HG02943 (cell line): ENCODE measurements around the gene ATAD3C.
"Not testable (repeated sequence)": the region's sequence is repeated elsewhere in the genome, so short reads cannot be mapped to it uniquely, and the experiment has no call there.

Experiments used
- ATAC-seq: cut with Tn5 transposase; IDR thresholded peaks from one replicate; pipeline ENCODE4 v1.9.1; 2021; ENCODE audit warnings: mild to moderate bottlenecking, low read depth, moderate library complexity; ENCODE audit not compliant: unreplicated experiment

ATAD3C gene

DNA sequence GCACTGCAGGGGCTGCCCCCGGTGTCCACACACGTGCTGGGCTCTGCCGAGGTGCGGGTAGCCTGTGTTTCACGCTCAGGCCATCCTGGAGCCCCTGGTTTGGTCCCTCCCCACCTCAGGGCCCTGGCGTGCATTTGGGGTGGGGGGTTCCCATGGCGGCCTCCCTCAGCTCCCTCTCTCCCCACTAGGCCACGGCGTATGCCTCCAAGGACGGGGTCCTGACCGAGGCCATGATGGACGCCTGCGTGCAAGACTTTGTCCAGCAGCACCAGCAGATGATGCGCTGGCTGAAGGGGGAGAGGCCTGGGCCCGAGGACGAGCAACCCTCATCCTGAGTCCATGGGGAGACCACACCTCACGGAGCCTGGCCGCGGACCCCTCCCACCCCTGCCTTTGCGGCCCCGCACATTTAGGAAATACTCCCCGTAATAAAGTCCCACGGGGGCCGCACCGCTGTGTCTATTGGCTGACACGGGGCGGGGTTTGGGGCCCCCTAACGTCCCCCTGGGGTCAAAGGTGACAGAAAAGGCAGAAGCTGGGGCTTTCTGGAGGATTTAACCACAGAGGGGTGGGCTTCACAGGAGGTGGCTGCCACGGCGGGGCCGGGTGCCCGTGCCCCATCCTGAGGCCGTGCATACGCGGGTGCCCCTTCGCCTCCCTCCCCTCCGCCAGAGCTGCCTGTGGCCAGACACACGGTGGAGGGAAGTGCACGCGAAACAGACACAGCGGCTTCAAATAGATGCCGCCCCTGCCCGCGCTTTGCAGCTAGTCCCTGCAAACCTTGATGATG is 18.9 kb downstream of the ATAD3C start:
- ATAC-seq = not testable (repeated sequence)

DNA sequence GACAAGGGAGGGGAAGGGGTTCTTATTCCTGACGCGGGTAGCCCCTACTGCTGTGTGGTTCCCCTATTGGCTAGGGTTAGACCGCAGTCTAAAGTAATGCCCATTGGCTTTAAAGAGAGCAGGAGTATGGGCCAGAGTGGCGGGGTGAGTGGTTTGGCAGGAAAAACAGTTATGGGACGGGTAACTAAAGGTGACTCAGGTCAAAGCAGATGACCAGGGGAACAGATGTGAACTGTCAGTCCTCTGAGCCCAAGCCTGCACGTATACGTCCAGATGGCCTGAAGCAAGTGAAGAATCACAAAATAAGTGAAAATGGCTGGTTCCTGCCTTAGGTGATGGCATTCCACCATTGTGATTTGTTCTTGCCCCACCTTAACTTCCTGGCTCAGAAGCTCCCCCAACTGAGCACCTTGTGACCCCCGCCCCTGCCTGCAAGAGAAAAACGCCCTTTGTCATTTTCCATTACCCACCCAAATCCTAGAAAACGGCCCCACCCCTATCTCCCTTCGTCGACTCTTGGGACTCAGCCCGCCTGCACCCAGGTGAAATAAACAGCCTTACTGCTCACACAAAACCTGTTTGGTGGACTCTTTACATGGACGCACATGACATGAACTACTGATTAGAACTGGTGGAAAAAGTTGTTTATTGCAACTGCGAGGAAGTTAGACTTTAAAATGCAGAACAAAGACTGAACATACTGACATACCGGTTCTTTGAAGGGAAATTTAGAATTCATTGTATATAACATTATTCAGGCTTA is 21.3 kb downstream of the ATAD3C start:
- no peak for ATAC-seq

GRCh38 chr1:1471389-1472052 is 22.0 kb downstream of the ATAD3C start, which contains the start of gene ATAD3B:
Gene ATAD3B, plus strand, starts transcription at chr1:1471765. Its CDS starts 120 bp downstream, at chr1:1471885.
- ATAC-seq = peak; percentile 89

DNA sequence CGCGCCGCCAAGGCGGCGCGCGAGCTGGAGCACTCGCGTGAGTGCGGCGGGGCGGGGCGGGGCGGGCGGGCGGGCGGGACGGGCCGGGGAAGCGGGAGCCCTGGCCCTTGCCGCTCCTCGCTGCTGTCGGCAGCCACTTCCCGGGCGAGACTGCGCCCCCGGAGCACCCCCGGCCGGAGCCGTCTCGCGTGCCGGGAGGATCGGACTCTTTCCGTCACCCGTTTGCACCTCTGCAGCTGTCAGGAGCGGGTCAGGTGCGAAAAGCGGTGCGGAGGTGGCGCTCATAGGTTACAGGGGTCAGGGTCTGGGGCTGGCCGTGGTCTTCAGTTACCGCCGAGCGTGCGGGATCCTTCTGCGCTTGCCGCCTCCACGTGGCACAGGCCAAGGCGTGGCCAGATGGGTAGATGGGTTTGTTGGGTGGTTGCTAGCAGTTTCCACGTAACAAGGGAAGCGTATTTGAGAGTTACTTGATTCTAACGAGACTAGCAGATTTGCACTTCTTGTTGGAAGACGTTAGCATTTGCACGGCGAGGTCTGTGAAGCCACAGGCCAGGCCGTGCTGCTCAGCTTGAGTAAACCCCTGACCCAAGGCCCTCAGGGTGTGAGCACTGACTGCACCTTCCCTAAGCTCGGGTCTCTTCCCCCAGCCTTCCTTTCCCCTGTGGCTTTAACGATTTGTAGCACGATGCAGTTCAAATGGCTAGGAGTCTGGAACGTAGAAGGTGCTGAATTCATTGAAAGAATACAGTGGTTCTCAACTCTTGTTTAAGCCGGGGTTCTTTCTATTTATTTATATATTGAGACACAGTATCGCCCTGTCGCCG is 22.8 kb downstream of the ATAD3C start:
- not testable (repeated sequence) for ATAC-seq

DNA sequence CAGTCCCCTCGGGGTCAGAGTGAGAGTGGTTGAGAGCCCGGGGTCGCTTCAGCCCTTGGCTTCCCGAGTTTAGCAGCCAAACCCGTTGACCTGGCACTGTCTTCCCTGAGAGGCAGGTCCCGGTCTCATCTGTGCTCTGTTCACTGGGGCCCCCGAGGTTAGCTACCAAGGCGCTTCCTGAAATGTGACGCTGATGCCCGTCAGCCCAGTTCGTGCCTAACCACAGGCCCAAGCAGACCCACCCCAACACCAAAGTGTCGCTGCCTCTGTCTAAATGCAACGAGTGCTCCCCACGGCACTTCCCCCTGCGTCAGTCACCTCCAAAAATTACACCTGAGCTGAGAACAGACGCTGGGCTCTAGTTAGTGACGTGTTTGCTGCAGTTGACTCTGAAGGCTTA is 26.5 kb downstream of the ATAD3C start:
- ATAC-seq = not testable (repeated sequence)

GRCh38 chr1:1477206-1477605 is 27.7 kb downstream of the ATAD3C start:
- no peak for ATAC-seq

GRCh38 chr1:1479547-1480487 is 30.3 kb downstream of the ATAD3C start:
- ATAC-seq = no peak

- ATAC-seq = not testable (repeated sequence)
Observed at GRCh38 chr1:1480488-1480867, 31.0 kb downstream of the ATAD3C start.

DNA sequence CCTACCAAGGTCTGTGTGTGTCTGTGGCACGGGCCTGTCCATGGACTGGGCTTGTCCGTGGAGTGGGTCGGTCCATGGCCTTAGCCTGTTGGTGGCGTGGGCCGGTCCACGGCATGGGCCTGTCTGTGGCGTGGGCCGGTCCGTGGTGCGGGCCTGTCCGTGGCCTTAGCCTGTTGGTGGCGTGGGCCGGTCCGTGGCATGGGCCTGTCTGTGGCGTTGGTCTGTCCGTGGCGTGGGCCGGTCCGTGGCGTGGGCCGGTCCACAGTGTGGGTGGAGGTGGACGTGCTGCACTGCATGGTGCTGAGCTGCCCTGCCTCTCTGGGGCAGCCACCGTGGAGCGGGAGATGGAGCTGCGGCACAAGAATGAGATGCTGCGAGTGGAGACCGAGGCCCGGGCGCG is 32.3 kb downstream of the ATAD3C start:
- not testable (repeated sequence) for ATAC-seq

DNA sequence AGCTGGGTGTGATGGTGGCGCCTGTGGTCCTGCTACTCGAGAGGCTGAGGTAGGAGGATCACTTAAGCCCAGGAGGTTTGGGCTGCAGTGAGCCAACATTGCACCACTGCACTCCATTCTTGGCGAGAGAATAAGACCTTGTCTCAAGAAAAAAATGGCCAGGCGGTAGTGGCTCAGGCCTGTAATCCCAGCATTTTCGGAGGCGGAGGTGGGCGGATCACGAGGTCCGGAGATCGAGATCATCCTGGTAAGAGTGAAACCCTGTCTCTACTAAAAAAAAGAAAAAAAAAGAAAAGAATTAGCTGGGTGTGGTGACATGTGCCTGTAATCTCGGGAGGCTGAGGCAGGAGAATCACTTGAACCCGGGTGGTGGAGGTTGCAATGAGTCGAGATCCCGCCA is 33.4 kb downstream of the ATAD3C start:
- ATAC-seq = no peak

GRCh38 chr1:1483714-1484113 is 34.2 kb downstream of the ATAD3C start:
- ATAC-seq = no peak

DNA sequence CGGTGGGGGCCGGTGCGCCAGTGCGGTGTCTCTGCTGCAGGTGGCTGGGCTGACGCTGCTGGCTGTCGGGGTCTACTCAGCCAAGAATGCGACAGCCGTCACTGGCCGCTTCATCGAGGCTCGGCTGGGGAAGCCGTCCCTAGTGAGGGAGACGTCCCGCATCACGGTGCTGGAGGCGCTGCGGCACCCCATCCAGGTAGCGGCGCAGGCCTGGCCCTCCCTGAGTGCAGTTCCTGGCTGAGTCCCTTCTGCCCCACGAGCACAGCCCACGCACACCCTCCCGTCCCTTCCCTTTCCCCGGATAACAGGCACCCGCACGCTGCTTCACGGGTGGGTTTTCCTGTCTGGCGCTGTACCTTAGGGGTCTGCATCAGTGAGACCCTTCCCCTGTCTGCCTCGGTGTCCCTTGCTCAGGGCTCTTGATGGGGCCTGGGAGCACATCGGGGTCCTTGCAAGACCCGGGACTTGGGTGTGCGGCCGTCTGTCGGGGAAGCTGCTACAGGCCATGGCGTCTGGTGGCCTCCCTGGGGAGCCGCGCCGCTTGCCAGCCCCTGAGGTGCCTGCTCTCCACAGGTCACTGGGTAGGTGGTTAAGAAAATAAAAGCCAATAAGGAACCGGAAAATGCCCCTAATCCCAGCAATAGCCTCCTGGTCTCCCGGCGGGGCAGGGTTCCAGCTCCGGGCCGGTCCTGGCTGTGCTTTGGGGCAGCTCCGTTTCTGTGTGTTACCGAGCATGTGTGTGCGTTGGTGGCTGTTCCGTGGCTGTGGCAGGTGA is 35.7 kb downstream of the ATAD3C start:
- ATAC-seq = not testable (repeated sequence)

DNA sequence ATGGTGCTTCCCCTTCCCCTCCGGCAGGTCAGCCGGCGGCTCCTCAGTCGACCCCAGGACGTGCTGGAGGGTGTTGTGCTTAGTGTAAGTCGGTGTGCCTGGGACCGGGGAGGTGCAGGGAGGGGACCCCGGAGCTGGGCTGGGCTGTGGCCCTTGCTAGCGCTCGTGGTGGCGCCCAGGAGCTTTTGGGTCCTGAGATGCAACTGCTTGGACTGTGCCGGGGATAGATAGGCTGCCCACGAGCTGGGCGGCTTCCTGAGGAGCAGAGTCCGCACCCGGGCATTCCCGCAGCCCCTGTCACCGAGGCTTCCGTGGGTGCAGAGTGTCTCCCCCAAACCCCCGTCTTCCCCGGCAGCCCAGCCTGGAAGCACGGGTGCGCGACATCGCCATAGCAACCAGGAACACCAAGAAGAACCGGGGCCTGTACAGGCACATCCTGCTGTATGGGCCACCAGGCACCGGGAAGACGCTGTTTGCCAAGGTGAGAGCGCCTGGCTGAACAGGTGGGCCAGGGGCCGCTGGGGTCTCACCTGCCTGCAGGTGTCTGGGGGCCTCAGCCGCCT is 36.3 kb downstream of the ATAD3C start:
- not testable (repeated sequence) for ATAC-seq

- no peak for ATAC-seq
Observed at GRCh38 chr1:1487701-1488100, 38.2 kb downstream of the ATAD3C start.

GRCh38 chr1:1489231-1489630 is 39.7 kb downstream of the ATAD3C start:
- ATAC-seq = no peak

GRCh38 chr1:1489861-1490260 is 40.4 kb downstream of the ATAD3C start:
- no peak for ATAC-seq

GRCh38 chr1:1490633-1491230 is 41.2 kb downstream of the ATAD3C start:
- no peak for ATAC-seq

GRCh38 chr1:1491601-1492000 is 42.1 kb downstream of the ATAD3C start:
- ATAC-seq = no peak
